Brain microvascular endothelial cell (primary cell): ENCODE results near the gene COL26A1.

Experiments used
- DNase-seq: peaks from one replicate; pipeline ENCODE4 v3.0.0-alpha.2; 2020
- H3K27ac ChIP-seq: fragments of 250-450 bp; sonication (Bioruptor Pico); 2 replicates; pipeline ENCODE4 v1.5.1; 2020; ENCODE audit warnings: mild to moderate bottlenecking, moderate library complexity
- H3K27me3 ChIP-seq: fragments of 250-450 bp; sonication (Bioruptor Pico); replicated peaks from 2 replicates; pipeline ENCODE4 v1.5.1; 2020; ENCODE audit warnings: mild to moderate bottlenecking
- H3K36me3 ChIP-seq: fragments of 250-450 bp; sonication (Bioruptor Pico); replicated peaks from 2 replicates; pipeline ENCODE4 v1.5.1; 2020; ENCODE audit warnings: mild to moderate bottlenecking
- H3K4me3 ChIP-seq: 2 replicates; pipeline ENCODE4 v1.5.1; 2011; ENCODE audit warnings: low read depth, mild to moderate bottlenecking, control low read depth, low read length, moderate library complexity
- CTCF ChIP-seq: IDR thresholded peaks from 2 replicates; pipeline ENCODE4 v1.5.1; 2011; ENCODE audit warnings: low read depth, mild to moderate bottlenecking, moderate library complexity, low read length, control low read depth, inconsistent platforms; ENCODE audit errors: missing control alignments
- in situ Hi-C: cut with HindIII; loops from 2 replicates; pipeline ENCODE4 v1.10.0; 2017; ENCODE audit warnings: low sequenced_read_pairs, low pct_ligation_motif_present

Gene COL26A1

GRCh38 chr7:101412976-101413375 is 50.3 kb downstream of the COL26A1 start:
- no peak for DNase-seq
- Histone ChIP-seq H3K36me3 (no peaks in the 10 kb centered on the region), H3K27ac (no peak overlapping the region), H3K4me3 (no peak overlapping the region), H3K27me3 (no peaks in the 10 kb centered on the region)
- in situ Hi-C loops, result no loop called here
- TF ChIP-seq CTCF, result no peak

- no peak for TF ChIP-seq CTCF
- H3K27ac ChIP-seq, result no peak overlapping the region
- H3K36me3 ChIP-seq, result no peaks in the 10 kb centered on the region
- in situ Hi-C loops, result no loop called here
- DNase-seq, result no peak
- no peak overlapping the region for H3K4me3 ChIP-seq
- H3K27me3 ChIP-seq, result no peaks in the 10 kb centered on the region
These were observed 56.0 kb downstream of the COL26A1 start for GRCh38 chr7:101418694-101419093.

GRCh38 chr7:101419831-101420230 is 57.2 kb downstream of the COL26A1 start:
- in situ Hi-C loops, result no loop called here
- no peak for TF ChIP-seq CTCF

GRCh38 chr7:101420436-101420835 is 57.8 kb downstream of the COL26A1 start:
- no peaks in the 10 kb centered on the region for H3K36me3 ChIP-seq
- H3K27me3 ChIP-seq, result no peaks in the 10 kb centered on the region
- TF ChIP-seq CTCF, result no peak
- in situ Hi-C loops, result no loop called here
- DNase-seq, result no peak
- H3K4me3 ChIP-seq, result no peak overlapping the region
- no peak overlapping the region for H3K27ac ChIP-seq

More at GRCh38 chr7:101419831-101420230, 57.2 kb downstream of the COL26A1 start:
- H3K4me3 ChIP-seq, result no peak overlapping the region
- no peaks in the 10 kb centered on the region for H3K36me3 ChIP-seq
- DNase-seq, result no peak
- no peaks in the 10 kb centered on the region for H3K27me3 ChIP-seq
- H3K27ac ChIP-seq, result no peak overlapping the region

- Histone ChIP-seq H3K36me3 (no peaks in the 10 kb centered on the region), H3K4me3 (no peak overlapping the region), H3K27me3 (no peaks in the 10 kb centered on the region), H3K27ac (no peak overlapping the region)
- TF ChIP-seq CTCF, result no peak
- in situ Hi-C loops, result no loop called here
- no peak for DNase-seq
These were observed 59.9 kb downstream of the COL26A1 start for GRCh38 chr7:101422356-101423195.
